Measurements from ENCODE around the gene SLC17A2. TPM values are rescaled to one million over a fixed set of nuclear protein-coding genes. Genes with fewer than 3 reads are reported as not detected.

The SLC17A2 gene
- total and polyA plus RNA-seq, 2 of the 13 experiments (the other 11 are each of a cell fraction or from before 2014, with no cell fraction given): 11.2 to 32.4 TPM

DNA sequence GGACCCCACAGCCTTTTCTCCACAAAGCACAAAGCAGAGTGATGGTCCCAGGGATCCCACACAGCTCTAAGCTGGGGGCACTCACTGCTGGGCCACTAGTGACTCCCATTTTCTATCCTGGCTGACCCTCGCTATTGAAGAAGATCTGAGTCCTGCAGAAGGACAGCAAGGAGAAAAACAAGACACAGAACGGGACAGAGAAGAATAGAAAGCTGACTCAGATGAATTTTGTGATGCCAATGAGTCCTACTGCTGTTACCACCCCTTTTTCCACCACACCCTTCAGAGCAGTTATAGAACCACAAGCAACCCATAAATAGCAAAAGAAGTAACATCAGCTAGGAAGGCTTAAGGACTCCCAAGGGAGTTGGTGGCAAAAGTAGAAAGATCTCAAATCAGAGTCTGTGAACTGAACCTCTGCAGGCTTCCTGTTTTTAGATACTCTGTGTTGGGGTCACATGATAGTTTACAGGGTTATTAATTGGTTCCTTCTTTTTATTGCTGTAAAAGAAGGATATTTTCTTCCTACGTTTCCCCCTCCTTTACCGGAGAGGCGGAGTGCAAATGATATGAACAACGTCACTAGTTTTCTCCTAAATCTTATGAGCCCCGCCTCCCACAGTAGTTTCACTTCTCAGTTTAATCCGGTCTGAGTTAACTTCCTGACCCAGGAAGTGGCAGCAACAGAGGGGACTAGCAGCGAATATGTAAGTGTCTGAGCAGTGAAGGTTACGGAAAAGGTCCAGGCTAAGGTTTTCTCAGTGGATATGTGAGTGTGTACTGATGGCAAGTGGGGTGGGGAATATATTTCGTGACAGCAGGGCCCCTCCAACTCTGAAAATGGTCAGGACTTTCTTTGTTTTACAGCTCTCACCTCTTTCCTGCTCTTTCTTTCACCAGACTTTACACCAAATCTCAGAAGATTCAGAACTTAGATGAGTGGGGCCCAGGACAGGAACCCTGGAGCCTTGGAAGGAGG, 31.9 kb upstream of the SLC17A2 start, which contains the start of gene TRIM38 (continued):
- TF ChIP-seq, protein P1, sequence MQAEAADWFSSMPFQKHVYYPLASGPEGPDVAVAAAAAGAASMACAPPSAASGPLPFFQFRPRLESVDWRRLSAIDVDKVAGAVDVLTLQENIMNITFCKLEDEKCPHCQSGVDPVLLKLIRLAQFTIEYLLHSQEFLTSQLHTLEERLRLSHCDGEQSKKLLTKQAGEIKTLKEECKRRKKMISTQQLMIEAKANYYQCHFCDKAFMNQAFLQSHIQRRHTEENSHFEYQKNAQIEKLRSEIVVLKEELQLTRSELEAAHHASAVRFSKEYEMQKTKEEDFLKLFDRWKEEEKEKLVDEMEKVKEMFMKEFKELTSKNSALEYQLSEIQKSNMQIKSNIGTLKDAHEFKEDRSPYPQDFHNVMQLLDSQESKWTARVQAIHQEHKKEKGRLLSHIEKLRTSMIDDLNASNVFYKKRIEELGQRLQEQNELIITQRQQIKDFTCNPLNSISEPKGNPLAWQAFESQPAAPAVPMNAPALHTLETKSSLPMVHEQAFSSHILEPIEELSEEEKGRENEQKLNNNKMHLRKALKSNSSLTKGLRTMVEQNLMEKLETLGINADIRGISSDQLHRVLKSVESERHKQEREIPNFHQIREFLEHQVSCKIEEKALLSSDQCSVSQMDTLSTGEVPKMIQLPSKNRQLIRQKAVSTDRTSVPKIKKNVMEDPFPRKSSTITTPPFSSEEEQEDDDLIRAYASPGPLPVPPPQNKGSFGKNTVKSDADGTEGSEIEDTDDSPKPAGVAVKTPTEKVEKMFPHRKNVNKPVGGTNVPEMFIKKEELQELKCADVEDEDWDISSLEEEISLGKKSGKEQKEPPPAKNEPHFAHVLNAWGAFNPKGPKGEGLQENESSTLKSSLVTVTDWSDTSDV (CRISPR knock-in tag; IDR thresholded peaks at IDR 0.05): no peak
- TF ChIP-seq GABPB1 (CRISPR knock-in tag; IDR thresholded peaks at IDR 0.05) (peak; percentile 48), BCL6 (CRISPR knock-in tag; IDR thresholded peaks at IDR 0.05) (no peak), MAZ (IDR thresholded peaks at IDR 0.05; ENCODE audit: borderline replicate concordance, low read depth, low read length) (no peak), MAZ (CRISPR knock-in tag; IDR thresholded peaks at IDR 0.05; ENCODE audit: low read depth) (no peak), ZNF746 (CRISPR knock-in tag; IDR thresholded peaks at IDR 0.05) (no peak), ZNF484 (CRISPR knock-in tag; IDR thresholded peaks at IDR 0.05; ENCODE audit: borderline replicate concordance, low read depth) (no peak), SP140L (CRISPR knock-in tag; IDR thresholded peaks at IDR 0.05; ENCODE audit: borderline replicate concordance) (no peak), REPIN1 (CRISPR knock-in tag; IDR thresholded peaks at IDR 0.05; ENCODE audit: borderline replicate concordance, low read depth) (no peak; the same call in 1 of the 2 replicates), ZNF607 (CRISPR knock-in tag; IDR thresholded peaks at IDR 0.05; ENCODE audit: borderline replicate concordance) (no peak), NAIF1 (CRISPR knock-in tag; IDR thresholded peaks at IDR 0.05; ENCODE audit: borderline replicate concordance) (peak; percentile 42; the same call in 1 of the 2 replicates), ZSCAN22 (CRISPR knock-in tag; IDR thresholded peaks at IDR 0.05) (no peak), LCORL (IDR thresholded peaks at IDR 0.05) (no peak), LCORL (CRISPR knock-in tag; IDR thresholded peaks at IDR 0.05) (no peak; the same call in none of the 2 replicates), HOXA9 (CRISPR knock-in tag; IDR thresholded peaks at IDR 0.05; ENCODE audit: borderline replicate concordance) (no peak), RARG (CRISPR knock-in tag; IDR thresholded peaks at IDR 0.05; ENCODE audit: low read depth) (no peak), ISX (CRISPR knock-in tag; conservative IDR thresholded peaks at IDR 0.05) (no peak), RFX1 (IDR thresholded peaks at IDR 0.05) (no peak), ZNF432 (CRISPR knock-in tag; IDR thresholded peaks at IDR 0.05; ENCODE audit: borderline replicate concordance) (no peak), TAF1 (CRISPR knock-in tag; IDR thresholded peaks at IDR 0.05) (peak; percentile 58; the same call in 1 of the 2 replicates), ATF7-NPFF (CRISPR knock-in tag; IDR thresholded peaks at IDR 0.05; ENCODE audit: low read depth) (no peak), SOX13 (IDR thresholded peaks at IDR 0.05) (no peak), SOX13 (CRISPR knock-in tag; conservative IDR thresholded peaks at IDR 0.05 in 1 of 2, IDR thresholded peaks at IDR 0.05 in 1 of 2) (peak in 1 of 2 experiments; percentile 35; a peak in 1 of 4 replicates), RCOR2 (CRISPR knock-in tag; IDR thresholded peaks at IDR 0.05) (0 out of 2 replicates have a peak, but pooled peaks have one; percentile 18), KLF11 (CRISPR knock-in tag; IDR thresholded peaks at IDR 0.05) (no peak)
- TF ChIP-seq, protein P2, sequence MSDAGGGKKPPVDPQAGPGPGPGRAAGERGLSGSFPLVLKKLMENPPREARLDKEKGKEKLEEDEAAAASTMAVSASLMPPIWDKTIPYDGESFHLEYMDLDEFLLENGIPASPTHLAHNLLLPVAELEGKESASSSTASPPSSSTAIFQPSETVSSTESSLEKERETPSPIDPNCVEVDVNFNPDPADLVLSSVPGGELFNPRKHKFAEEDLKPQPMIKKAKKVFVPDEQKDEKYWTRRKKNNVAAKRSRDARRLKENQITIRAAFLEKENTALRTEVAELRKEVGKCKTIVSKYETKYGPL (CRISPR knock-in tag; IDR thresholded peaks at IDR 0.05): no peak
- TF ChIP-seq, protein P3, sequence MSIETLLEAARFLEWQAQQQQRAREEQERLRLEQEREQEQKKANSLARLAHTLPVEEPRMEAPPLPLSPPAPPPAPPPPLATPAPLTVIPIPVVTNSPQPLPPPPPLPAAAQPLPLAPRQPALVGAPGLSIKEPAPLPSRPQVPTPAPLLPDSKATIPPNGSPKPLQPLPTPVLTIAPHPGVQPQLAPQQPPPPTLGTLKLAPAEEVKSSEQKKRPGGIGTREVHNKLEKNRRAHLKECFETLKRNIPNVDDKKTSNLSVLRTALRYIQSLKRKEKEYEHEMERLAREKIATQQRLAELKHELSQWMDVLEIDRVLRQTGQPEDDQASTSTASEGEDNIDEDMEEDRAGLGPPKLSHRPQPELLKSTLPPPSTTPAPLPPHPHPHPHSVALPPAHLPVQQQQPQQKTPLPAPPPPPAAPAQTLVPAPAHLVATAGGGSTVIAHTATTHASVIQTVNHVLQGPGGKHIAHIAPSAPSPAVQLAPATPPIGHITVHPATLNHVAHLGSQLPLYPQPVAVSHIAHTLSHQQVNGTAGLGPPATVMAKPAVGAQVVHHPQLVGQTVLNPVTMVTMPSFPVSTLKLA (IDR thresholded peaks at IDR 0.05): no peak
